Subcutaneous adipose tissue (tissue), 4 donors: ENCODE data around the gene KCTD17. TPM values are rescaled to one million over a fixed set of nuclear protein-coding genes. Genes with fewer than 3 reads are reported as not detected.

Source experiments
- CTCF ChIP-seq: fragments of 450-650 bp; IDR thresholded peaks from one replicate; pipeline ENCODE4 v1.5.1; 2016; ENCODE audit warnings: low read depth, mild to moderate bottlenecking, control low read depth, antibody characterized with exemption, moderate library complexity
- small RNA-seq: library from RNA; depleted of rRNA; stranded (forward); fragments of <200 nt; gene quantifications from one replicate; pipeline ENCODE3, GENCODE V24; 2016
- total RNA-seq, 4 donors: library from RNA; depleted of rRNA; stranded (reverse); fragments of >200 nt; gene quantifications; one replicate each; pipeline ENCODE4 v1.1.0, GENCODE V29; 2016

The KCTD17 gene
- total RNA-seq, 4 donors from 2014 or later = 2.9 to 8.9 (median 8.4) TPM

GRCh38 chr22:37109242-37109917, 57.8 kb downstream of the KCTD17 start, which contains the start of gene TMPRSS6:
Gene TMPRSS6, minus strand, starts transcription at chr22:37109713. Its CDS starts 6,296 bp downstream, at chr22:37103417.
- no peak for TF ChIP-seq CTCF

GRCh38 chr22:37111156-37111717, 59.7 kb downstream of the KCTD17 start:
- TF ChIP-seq CTCF = no peak

- no peak for TF ChIP-seq CTCF
Measured at GRCh38 chr22:37112084-37112728, 60.7 kb downstream of the KCTD17 start.

Small RNA genes lying within 50 kb of the gene (small RNA-seq; reads per million reads assigned to genes)
- gene RF00019 = 0.49 reads per million

Other genes starting within 250 kb of the KCTD17 start
- not detected for gene PVALB, start 234.7 kb upstream of the KCTD17 start, total RNA-seq
- gene NCF4, start 190.7 kb upstream of the KCTD17 start, total RNA-seq = 10 to 100 TPM; 18.8 to 76.0 (median 39.5) TPM
- gene CSF2RB, start 138.1 kb upstream of the KCTD17 start, total RNA-seq = 10 to 100 TPM in 2 of 4 donors, 1 to 10 TPM in 2; 5.8 to 11.7 (median 10.5) TPM
- gene TST, start 32.3 kb upstream of the KCTD17 start, total RNA-seq = 100 to 1,000 TPM in 1 of 4 donors, 10 to 100 TPM in 3; 54.7 to 141 (median 70.5) TPM
- gene MPST, start 32.0 kb upstream of the KCTD17 start, total RNA-seq = 100 to 1,000 TPM in 3 of 4 donors, 10 to 100 TPM in 1; 61.1 to 320 (median 149) TPM
- not detected for gene TMPRSS6, start 58.0 kb downstream of the KCTD17 start, total RNA-seq
- 1 to 10 TPM in 1 of 4 donors, under 1 TPM in 3; 0.22 to 2.2 (median 0.62) TPM for gene IL2RB, start 98.2 kb downstream of the KCTD17 start, total RNA-seq
- 1 to 10 TPM in 3 of 4 donors, under 1 TPM in 1; 0.33 to 3.2 (median 2.4) TPM for gene C1QTNF6, start 136.5 kb downstream of the KCTD17 start, total RNA-seq
- not detected for gene SSTR3, start 160.7 kb downstream of the KCTD17 start, total RNA-seq
- 10 to 100 TPM in 3 of 4 donors, 1 to 10 TPM in 1; 7.8 to 49.8 (median 14.5) TPM for gene RAC2, start 192.5 kb downstream of the KCTD17 start, total RNA-seq
- 10 to 100 TPM; 13.2 to 40.3 (median 22.1) TPM for gene CYTH4, start 230.8 kb downstream of the KCTD17 start, total RNA-seq